OCI-LY7 (cell line): Measurements from ENCODE around the gene VWA8.

Source experiments
- CTCF ChIP-seq: fragments of 200-600 bp; sonication (generic); conservative IDR thresholded peaks from 2 replicates; pipeline ENCODE4 v1.5.1; 2014; ENCODE audit warnings: mild to moderate bottlenecking, antibody characterized with exemption, low read length, moderate library complexity, mixed read lengths
- EZH2phosphoT487 ChIP-seq: fragments of 200-600 bp; sonication (generic); IDR thresholded peaks from 2 replicates; pipeline ENCODE4 v1.6.1; 2018; ENCODE audit warnings: low read depth, borderline replicate concordance, mild to moderate bottlenecking, mixed run types, antibody characterized with exemption, low read length, moderate library complexity, mixed read lengths

DNA sequence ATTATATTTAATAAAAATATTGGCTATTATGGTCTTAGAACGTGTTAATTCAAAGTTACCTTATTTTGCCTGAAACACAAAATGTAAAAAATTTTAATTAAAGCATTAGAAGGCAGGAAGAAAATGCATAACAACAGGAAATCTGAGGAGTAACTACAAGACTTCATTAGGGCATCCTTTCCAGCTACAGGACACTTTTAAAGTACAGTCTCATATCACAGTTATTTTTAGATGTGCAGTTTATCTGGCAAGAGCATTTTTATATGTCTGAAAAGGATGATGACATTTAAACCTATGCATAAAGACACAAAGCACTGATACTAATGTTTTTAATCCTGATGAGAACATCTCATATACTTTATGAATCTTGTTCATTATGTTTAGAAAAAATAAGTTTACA is 247.5 kb downstream of the VWA8 start:
- TF ChIP-seq CTCF (no peak), EZH2phosphoT487 (no peak)
